Measurements from ENCODE around the gene VEGFC. TPM values are rescaled to one million over a fixed set of nuclear protein-coding genes. Genes with fewer than 3 reads are reported as not detected.

The VEGFC gene
- total RNA-seq, 1 donor from 2014 or later = 1.6 TPM

GRCh38 chr4:176839656-176840055 is 46.9 kb upstream of the VEGFC start:
- no peaks in the 10 kb centered on the region for H3K4me1 ChIP-seq
- H3K79me2 ChIP-seq (ENCODE audit: low read depth) = no peaks in the 10 kb centered on the region
- Mint-ChIP-seq H3K4me1 (peaks cover 3% of the 10 kb centered on the region), H3K27ac (no peak overlapping the region), H3K27me3 (ENCODE audit: insufficient read depth, low read depth) (no peaks in the 10 kb centered on the region), H3K36me3 (no peaks in the 10 kb centered on the region), H3K4me3 (no peak overlapping the region), H3K9me3 (peaks cover 5% of the 10 kb centered on the region)
- no peak for DNase-seq (ENCODE audit: low spot score)
- TF ChIP-seq EZH2 (IDR thresholded peaks at IDR 0.05) (no peak), CTCF (IDR thresholded peaks at IDR 0.05) (no peak), EZH2phosphoT487 (IDR thresholded peaks at IDR 0.05) (no peak)
- H3K4me2 ChIP-seq = no peak overlapping the region
- no peaks in the 10 kb centered on the region for H3F3A ChIP-seq (ENCODE audit: low read depth)
- no peaks in the 10 kb centered on the region for H3K9me3 ChIP-seq (ENCODE audit: low read depth)
- H3K36me3 ChIP-seq = no peaks in the 10 kb centered on the region
- no peak overlapping the region for H2AFZ ChIP-seq (replicated peaks)
- no peaks in the 10 kb centered on the region for H4K20me1 ChIP-seq (ENCODE audit: low read depth)
- no peak overlapping the region for H3K27ac ChIP-seq
- no peak overlapping the region for H3K9ac ChIP-seq
- no peak overlapping the region for H3K4me3 ChIP-seq
- H3K27me3 ChIP-seq = no peaks in the 10 kb centered on the region

GRCh38 chr4:176838601-176839433 is 46.1 kb upstream of the VEGFC start:
- Histone ChIP-seq H3K4me3 (no peak overlapping the region), H3K79me2 (ENCODE audit: low read depth) (no peaks in the 10 kb centered on the region), H3K27me3 (no peaks in the 10 kb centered on the region), H3K4me1 (peaks cover 6% of the 10 kb centered on the region), H3K27ac (no peak overlapping the region), H4K20me1 (ENCODE audit: low read depth) (no peaks in the 10 kb centered on the region), H3K9ac (no peak overlapping the region), H3K9me3 (ENCODE audit: low read depth) (no peaks in the 10 kb centered on the region), H3K36me3 (no peaks in the 10 kb centered on the region), H3F3A (ENCODE audit: low read depth) (no peaks in the 10 kb centered on the region), H3K4me2 (no peak overlapping the region), H2AFZ (replicated peaks) (no peak overlapping the region)
- DNase-seq (ENCODE audit: low spot score) = no peak
- H3K27ac Mint-ChIP-seq = no peak overlapping the region
- no peaks in the 10 kb centered on the region for H3K36me3 Mint-ChIP-seq
- TF ChIP-seq CTCF (IDR thresholded peaks at IDR 0.05) = no peak
- no peak for TF ChIP-seq EZH2 (IDR thresholded peaks at IDR 0.05)
- no peak for TF ChIP-seq EZH2phosphoT487 (IDR thresholded peaks at IDR 0.05)
- H3K9me3 Mint-ChIP-seq = no peaks in the 10 kb centered on the region
- peaks cover 6% of the 10 kb centered on the region for H3K4me1 Mint-ChIP-seq
- H3K4me3 Mint-ChIP-seq = no peak overlapping the region
- no peaks in the 10 kb centered on the region for H3K27me3 Mint-ChIP-seq (ENCODE audit: insufficient read depth, low read depth)

- Mint-ChIP-seq H3K27me3 (ENCODE audit: insufficient read depth, low read depth) (no peaks in the 10 kb centered on the region), H3K27ac (no peak overlapping the region), H3K4me1 (peaks cover 14% of the 10 kb centered on the region), H3K9me3 (no peaks in the 10 kb centered on the region), H3K4me3 (no peak overlapping the region), H3K36me3 (no peaks in the 10 kb centered on the region)
- H3K79me2 ChIP-seq (ENCODE audit: low read depth) = no peaks in the 10 kb centered on the region
- H3K27me3 ChIP-seq = no peaks in the 10 kb centered on the region
- no peaks in the 10 kb centered on the region for H3K9me3 ChIP-seq (ENCODE audit: low read depth)
- no peak overlapping the region for H3K4me3 ChIP-seq
- DNase-seq (ENCODE audit: low spot score) = no peak
- no peak overlapping the region for H3K4me2 ChIP-seq
- H4K20me1 ChIP-seq (ENCODE audit: low read depth) = no peaks in the 10 kb centered on the region
- H3K4me1 ChIP-seq = peaks cover 17% of the 10 kb centered on the region
- H2AFZ ChIP-seq (replicated peaks) = no peak overlapping the region
- H3K27ac ChIP-seq = no peak overlapping the region
- H3F3A ChIP-seq (ENCODE audit: low read depth) = no peaks in the 10 kb centered on the region
- no peak for TF ChIP-seq CTCF (IDR thresholded peaks at IDR 0.05)
- no peak for TF ChIP-seq EZH2 (IDR thresholded peaks at IDR 0.05)
- TF ChIP-seq EZH2phosphoT487 (IDR thresholded peaks at IDR 0.05) = no peak
- no peak overlapping the region for H3K9ac ChIP-seq
- H3K36me3 ChIP-seq = no peaks in the 10 kb centered on the region
These were observed 44.6 kb upstream of the VEGFC start for GRCh38 chr4:176837169-176837895.

All from neural progenitor cell (in vitro differentiated cells).